H1 (cell line): ENCODE results near the gene PLEKHG3.

Experiments used
- ATF3 ChIP-seq: IDR thresholded peaks from 2 replicates; pipeline ENCODE4 v1.6.1; 2011; ENCODE audit warnings: low read depth, mild to moderate bottlenecking, low read length; ENCODE audit not compliant: insufficient read depth
- CEBPB ChIP-seq: IDR thresholded peaks from 2 replicates; pipeline ENCODE4 v1.6.1; 2012; ENCODE audit warnings: low read depth, low read length
- CHD1 ChIP-seq: IDR thresholded peaks from 2 replicates; pipeline ENCODE4 v1.6.1; 2012; ENCODE audit warnings: low read depth, low read length, improper control_type of control experiment
- CREB1 ChIP-seq: IDR thresholded peaks from 2 replicates; pipeline ENCODE4 v1.6.1; 2012; ENCODE audit warnings: inconsistent platforms
- CTCF ChIP-seq, 3 experiments: IDR thresholded peaks; 1 replicate in 2 of 3; 2 replicates in 1 of 3; pipeline versions ENCODE4 v1.5.1 to v1.6.1; 2011; ENCODE audit warnings: low read length in 3 of 3, mild to moderate bottlenecking in 3 of 3, inconsistent platforms in 2 of 3, low read depth in 1 of 3, moderate library complexity in 1 of 3; ENCODE audit not compliant: insufficient read depth in 1 of 3; ENCODE audit errors: control extremely low read depth in 1 of 3
- JUND ChIP-seq: IDR thresholded peaks from 2 replicates; pipeline ENCODE4 v1.6.1; 2011; ENCODE audit warnings: mild to moderate bottlenecking, improper control_type of control experiment, low read length
- YY1 ChIP-seq: IDR thresholded peaks from 2 replicates; pipeline ENCODE4 v1.6.1; 2011; ENCODE audit warnings: low read depth, mild to moderate bottlenecking, low read length

- TF ChIP-seq YY1 (no peak), CTCF (IDR thresholded peaks at IDR 0.05; ENCODE audit: control extremely low read depth in 1 of 3, insufficient read depth in 1 of 3, low read depth in 1 of 3, low read length in 3 of 3) (no peak), CREB1 (no peak), JUND (no peak), CHD1 (no peak), ATF3 (no peak), CEBPB (no peak)
Measured at GRCh38 chr14:64773046-64773445, 68.8 kb downstream of the PLEKHG3 start.
